NCI-H1417 (cell line): Measurements from ENCODE around the gene MSH5.
"Not testable (repeated sequence)": the region's sequence is repeated elsewhere in the genome, so short reads cannot be mapped to it uniquely, and the experiment has no call there.

Experiments used
- DNase-seq, 3 experiments: peaks; one replicate each; lab custom pipeline; 2025; lab: John Stamatoyannopoulos, UW

Gene MSH5

GRCh38 chr6:31778999-31779885 is 39.4 kb downstream of the MSH5 start:
- DNase-seq, result no peak

- no peak for DNase-seq
Measured at GRCh38 chr6:31779908-31780307, 40.1 kb downstream of the MSH5 start.

DNA sequence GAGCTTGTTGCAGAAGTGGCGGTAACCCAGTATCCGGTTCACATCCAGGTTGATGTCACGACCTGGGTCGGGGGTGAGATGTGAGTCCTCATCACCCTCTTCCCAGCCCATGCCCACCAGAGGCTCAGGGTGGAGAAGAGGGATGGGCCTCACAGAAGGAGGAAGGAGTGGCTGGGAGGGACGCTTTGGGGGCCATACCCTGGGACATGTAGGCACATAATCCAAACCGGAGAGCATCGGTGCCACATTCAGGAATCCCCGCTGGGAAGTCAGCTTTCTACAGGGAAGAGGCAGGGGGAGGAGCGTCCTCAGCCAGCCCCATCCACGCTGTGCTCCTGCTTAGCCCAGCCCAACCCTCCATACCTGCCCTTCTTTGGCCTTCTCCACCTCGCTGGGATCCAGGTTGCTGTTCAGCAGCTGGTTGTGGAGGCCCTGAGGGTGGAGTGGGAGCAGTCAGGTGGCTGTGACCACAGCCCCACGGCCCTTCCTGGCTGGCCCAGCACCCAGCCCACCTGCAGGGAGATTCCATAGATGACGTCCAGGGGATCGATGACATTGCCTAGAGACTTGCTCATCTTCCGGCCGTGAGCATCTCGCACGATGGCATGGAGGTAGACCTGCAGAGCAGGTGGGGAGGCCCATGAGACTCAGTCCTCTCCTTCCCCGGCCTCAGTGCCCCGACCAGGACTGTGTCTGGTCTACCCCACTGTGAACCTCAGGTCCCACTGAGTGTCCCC is 40.9 kb downstream of the MSH5 start:
- no peak for DNase-seq

GRCh38 chr6:31781244-31782125 is 41.7 kb downstream of the MSH5 start:
- DNase-seq, result no peak

DNA sequence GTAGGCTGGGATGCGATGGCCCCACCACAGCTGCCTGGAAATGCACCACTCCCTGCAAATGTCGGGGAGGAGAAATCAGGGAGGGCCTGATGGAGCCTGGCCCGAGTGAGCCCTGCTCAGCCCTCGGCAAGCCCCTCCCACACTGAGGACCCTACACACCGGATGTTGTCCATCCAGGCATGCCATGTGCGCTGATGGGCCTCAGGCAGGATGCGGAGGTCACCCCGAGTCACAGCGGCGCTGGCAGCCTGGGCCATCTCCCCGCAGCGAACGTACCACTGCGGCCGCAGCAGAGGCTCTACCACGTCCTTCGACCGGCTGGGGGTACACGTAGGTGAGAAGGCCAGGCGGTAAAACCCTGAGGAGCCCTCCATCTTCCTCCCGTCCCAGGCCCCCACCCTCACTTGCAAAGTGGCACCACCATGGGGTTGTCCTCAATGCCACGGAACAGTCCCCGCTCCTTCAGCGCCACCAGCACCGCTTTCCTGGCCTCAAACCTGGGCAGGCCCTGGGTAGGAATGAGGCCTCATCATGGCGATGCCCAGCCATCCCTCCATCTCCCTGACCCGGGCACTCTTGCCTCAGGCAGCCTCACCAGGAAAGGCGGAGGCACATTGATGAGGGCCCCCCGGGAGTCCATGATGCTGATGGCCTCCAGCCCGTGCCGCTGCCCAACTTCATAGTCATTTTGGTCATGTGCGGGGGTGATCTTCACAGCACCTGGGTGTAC is 42.5 kb downstream of the MSH5 start:
- no peak for DNase-seq

DNA sequence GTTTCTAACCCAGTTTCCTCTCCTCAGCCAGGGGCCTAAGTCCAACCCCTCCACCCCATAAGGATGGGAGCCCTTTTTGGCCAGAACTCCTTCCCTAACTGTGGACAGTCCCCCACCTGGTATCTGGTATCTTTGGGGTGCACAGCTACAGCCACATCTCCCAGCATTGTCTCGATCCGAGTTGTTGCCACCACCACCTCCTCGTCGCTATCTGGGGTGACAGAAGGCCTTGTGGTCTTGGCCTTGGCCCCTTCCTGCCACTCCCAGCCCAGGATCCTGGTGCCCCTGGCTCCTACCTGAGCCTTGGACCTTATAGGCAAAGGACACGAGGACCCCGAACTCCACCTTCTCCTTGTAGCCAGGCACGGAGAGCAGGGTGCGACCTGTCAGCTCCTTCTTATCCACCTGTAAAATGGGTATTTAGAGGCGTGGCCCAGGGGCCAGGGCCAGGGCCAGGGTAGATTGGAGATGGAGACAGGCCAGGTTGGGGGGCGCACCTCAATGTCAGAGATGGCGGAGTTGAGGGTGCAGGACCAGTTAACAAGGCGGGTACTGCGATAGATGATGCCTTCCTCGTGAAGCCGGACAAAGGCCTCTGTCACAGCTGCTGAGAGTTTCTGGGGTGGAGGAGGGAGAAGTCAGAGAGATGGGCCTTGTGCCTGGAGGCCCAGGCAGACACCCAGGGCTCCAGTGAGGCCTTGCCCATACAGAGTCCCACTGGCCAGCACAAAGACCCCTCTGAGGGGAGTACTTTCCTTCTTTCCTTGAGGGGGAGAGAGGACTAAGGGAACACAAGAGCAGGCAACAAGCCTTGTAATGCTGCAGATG is 44.5 kb downstream of the MSH5 start:
- no peak for DNase-seq

DNA sequence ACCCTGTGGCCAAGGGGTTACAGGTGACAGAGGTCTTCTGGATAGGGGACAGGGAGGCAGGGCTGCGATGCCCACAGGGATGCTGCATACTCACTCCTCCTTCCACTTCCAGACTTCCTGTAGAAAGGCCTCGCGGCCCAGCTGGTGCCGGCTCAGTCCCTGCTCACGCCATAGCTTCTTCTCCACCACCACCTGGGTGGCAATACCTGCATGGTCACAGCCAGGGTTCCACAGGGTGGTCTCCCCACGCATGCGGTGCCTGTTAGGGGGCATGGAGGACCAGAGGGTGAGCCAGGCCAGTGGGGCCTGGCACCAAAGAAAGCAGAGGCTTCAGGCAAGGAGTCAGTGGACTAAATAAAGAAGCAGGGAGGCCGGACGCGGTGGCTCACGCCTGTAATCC is 45.7 kb downstream of the MSH5 start:
- DNase-seq, result no peak

DNA sequence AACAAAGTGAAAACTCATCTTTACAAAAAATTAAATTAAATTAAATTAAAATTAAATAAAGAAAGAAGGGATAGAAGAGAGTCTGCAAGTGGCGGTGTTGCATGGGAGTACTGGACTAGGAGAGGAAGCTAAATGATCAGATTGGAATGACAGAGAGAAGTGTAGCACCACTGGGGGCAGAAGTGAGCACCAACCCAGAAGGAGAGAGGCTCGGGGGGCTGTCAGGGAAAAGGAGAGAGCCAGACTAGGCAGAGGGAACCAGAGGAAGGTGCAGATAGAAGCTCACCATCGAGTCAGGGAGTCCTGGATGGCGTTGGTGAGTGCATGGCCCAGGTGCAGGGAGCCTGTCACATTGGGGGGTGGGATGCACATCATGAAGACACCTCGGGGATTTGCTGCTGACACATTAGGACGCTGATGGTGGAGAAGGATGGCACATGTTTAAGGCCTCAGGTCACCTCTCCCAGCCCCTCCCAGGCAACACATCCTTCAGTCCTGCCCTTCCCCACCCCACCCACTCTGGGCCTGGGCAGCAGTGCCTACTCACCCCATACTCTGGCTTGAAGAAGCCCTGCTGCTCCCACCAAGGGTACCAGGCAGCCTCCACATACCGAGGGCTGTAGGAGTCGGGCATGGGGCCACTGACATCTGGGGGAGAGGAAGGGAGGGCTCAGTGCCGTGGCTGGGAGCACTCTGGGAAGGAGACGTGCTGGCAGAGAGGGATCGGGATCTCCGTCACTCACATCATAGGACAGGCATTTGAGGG is 51.7 kb downstream of the MSH5 start:
- DNase-seq, result peak in 2 of 3 experiments; percentile 29 to 45

DNA sequence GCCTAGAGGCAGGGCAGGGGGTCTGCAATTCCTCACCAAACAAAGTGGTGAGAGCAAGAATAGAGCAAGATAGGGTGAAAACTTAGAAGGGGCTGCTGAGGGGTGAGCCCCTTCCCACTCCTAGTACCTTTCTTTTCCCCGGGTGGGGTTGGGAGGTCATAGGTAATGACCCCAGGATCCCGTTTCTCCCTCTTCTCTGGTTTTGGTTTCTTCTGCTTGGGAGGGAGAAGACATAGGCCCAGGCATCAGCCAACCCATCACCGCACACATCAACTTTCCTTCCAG is 52.2 kb downstream of the MSH5 start:
- no peak for DNase-seq

- DNase-seq, result no peak
Measured at GRCh38 chr6:31792761-31793171, 53.0 kb downstream of the MSH5 start.

DNA sequence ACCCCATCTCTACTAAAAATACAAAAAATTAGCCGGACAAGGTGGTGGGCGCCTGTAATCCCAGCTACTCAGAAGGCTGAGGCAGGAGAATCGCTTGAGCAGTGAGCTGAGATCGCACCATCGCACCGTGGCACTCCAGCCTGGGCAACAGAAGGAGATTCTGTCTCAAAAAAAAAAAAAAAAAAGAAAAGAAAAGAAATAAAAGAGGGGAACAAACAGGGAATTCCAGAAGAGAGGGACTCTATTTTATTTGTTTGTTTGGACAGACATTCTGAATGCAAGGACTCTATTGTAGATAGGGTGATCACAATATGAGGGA is 54.1 kb downstream of the MSH5 start:
- not testable (repeated sequence) for DNase-seq

GRCh38 chr6:31794294-31794865 is 54.6 kb downstream of the MSH5 start:
- DNase-seq, result peak in 1 of 3 experiments; percentile 5

- DNase-seq, result no peak
Measured at GRCh38 chr6:31794866-31795615, 55.2 kb downstream of the MSH5 start.

DNA sequence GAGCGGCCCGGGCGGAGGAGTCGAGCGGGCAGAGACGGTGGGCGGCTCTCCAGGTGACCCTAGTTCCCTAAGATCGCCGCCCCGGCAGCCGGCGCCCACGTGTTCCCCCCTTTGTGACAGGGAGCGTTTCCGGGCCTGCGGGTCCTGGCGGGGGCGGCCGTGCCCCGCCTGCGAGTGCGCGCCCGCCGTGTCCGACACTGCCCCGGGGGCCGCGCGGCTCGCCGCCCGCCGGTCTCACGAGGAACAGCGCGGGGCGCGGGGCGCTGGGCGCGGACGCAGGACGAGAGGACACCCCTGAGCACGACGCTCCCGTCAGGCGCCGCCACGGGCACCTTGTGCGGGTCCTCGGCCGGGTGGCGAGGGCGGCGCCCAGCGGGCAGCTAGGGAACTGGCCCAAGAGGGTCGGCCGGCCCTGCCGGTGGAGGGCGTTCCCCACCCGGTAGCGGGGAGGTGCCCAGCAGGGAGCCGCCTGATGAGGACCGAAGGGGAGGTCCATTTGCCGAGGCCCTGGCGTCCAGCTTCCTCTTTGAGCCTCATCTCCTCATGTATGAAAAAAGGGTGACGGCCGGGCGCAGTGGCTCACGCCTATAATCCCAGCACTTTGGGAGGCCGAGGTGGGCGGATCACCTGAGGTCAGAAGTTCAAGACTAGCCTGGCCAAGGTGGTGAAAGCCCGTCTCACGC is 56.0 kb downstream of the MSH5 start, which contains the start of gene VARS1:
TSS of gene VARS1 (minus strand) at position 137 of the 683 bp plus-strand sequence. CDS start 535 bp downstream, outside the sequence.
- DNase-seq, result peak; percentile 84 to 94 (median 86)

DNA sequence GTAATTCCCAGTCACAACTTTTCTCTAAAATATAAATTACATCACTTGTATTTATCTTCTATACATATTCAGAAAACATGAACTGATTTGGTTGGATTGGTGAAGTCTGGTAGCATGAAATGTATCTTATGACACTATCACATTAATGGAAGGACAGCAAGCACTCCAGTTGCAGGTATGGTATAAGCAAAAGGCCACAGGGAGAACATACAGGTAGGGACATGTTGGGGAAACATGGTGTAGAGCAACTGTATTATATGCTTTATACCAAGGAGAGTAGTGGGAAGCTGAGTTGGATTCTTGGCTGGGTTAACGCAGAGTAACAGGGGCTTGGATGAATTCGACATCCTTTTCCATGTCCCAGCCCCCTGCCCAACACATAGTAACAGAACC is 57.2 kb downstream of the MSH5 start:
- DNase-seq, result no peak

DNA sequence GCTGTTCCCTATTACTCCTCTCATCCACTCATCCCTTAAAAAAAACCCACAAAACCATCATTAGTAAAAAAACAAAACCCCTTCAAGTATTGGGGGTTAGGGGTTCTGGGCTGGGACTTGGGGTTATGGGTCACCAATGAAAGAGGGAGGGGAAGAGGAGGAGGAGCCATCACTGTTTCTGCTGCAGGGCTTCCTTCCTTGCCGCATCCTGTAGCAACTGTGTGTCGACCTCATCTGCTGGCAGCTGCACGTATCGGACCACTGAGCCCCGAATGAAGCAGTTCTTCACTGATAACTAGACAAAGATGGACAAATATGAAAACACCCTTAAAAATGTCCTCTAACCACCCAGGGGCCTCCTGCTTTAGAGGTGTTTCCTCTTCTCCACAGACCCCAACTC is 57.8 kb downstream of the MSH5 start:
- no peak for DNase-seq

DNA sequence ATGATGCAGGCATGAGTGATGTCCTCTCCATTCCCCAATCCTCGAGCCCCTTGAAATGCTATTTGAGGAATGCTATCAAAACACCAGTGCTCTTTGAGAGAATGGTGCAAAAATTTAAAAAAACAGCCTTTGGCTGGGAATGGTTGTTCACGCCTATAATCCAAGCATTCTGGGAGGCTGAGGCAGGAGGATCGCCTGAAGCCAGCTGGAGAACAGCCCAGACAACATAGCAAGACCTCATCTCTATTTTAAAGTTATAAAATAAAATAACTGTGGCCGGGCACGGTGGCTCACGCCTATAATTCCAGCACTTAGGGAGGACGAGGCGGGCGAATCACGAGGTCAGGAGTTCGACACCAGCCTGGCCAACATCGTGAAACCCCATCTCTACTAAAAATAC is 60.0 kb downstream of the MSH5 start:
- no peak for DNase-seq
